Cardiac septum (tissue), 1 donor: Measurements from ENCODE around the gene HHATL. TPM values are rescaled to one million over a fixed set of nuclear protein-coding genes. Genes with fewer than 3 reads are reported as not detected.

Source experiments
- DNase-seq: peaks from one replicate; pipeline ENCODE4 v3.0.0-alpha.2; 2020; ENCODE audit warnings: low spot score
- intact Hi-C: fragments of 100-400 bp; cut with DNase I; formaldehyde crosslinking; loops from one replicate; pipeline ENCODE4 v1.14.0; 2022
- total RNA-seq: library from RNA; stranded (reverse); fragmentation: NEBNext Ultra II Directional; extraction: Animal tissue kit (Norgen Biotek cat#: 25700); gene quantifications from one replicate; pipeline ENCODE4 v1.2.1, GENCODE V29; 2021
- donor health status: DM: no; HTN: no; CAD: no.

Gene HHATL
- total RNA-seq, 1 donor from 2014 or later: 505 TPM

DNA sequence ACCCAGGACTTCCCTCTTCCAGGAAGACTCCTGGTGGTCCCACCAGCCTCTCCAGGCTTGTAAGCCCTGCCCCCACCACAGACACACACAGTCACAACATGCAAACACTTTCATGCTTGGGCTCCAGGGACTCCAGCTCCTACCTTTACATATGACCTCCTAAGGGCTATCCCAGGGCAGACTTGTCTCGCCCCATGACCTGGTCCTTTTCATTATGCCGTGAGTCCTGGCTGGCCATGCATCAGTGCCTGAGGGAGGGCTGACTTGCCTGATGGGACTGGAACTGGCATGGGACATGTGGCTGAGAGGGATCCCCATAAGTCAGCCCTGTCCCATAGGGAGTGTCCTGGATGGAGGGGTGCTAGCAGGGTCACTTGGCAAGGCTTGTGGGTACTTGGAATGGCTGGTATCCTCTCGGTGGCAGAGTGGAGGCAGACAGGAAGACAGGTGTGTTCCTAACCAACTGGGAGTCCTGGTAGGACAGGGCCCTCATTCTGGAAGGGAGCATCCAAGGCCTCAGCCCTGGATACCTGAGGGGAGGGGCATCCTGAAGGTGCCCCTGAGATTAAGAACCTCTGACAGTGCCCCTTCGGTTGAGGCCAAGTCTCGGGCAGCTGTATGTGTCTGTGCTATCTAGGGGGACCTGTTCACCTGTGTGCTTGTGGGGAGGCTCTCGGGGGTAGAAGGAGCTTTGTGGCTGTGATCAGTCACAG lies 540 bp upstream of the HHATL start:
- intact Hi-C loops: loop anchor here (1.0 kb wide), 1 partner anchor 36 kb away; no protein-coding TSS in a partner anchor
- no peak for DNase-seq

DNA sequence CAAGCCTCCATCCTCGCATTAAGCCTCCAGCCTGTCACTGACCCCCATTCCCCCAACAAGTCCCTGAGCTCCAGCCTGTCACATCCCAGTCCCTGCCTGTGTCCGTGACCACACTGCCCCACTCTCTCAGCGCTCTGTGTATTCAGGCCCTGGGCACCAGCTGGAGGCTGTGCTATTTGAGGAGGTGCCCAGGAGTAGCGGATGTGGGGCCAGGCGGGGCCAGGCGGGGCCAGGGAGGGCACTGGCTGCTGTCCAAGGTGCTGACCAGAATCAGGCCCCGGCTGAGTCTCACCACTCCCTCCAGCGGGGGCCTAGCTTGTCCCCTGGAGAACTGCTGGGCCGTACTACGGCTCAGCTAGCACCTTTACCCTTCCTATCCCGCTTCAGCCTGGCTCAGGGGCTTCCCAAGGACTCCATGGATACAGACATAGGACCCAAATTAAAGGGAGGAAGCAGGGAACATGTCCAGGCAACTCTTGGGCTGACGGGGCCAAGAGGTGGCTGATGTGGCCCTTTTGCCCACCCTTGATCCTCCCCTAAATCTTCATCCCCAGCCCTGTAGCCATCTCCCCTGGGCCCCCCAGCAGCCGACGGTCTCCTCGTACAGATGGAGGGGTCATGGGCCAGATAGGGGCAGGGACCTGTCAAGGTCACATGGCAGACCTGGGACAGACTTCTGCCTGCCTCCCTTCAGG lies 1.1 kb downstream of the HHATL start:
- intact Hi-C loops: loop anchor here (1.0 to 2.0 kb wide), 5 partner anchors 17 to 101 kb away; partner anchors contain the start of genes KLHL40 and NKTR
- DNase-seq: peak; percentile 90

DNA sequence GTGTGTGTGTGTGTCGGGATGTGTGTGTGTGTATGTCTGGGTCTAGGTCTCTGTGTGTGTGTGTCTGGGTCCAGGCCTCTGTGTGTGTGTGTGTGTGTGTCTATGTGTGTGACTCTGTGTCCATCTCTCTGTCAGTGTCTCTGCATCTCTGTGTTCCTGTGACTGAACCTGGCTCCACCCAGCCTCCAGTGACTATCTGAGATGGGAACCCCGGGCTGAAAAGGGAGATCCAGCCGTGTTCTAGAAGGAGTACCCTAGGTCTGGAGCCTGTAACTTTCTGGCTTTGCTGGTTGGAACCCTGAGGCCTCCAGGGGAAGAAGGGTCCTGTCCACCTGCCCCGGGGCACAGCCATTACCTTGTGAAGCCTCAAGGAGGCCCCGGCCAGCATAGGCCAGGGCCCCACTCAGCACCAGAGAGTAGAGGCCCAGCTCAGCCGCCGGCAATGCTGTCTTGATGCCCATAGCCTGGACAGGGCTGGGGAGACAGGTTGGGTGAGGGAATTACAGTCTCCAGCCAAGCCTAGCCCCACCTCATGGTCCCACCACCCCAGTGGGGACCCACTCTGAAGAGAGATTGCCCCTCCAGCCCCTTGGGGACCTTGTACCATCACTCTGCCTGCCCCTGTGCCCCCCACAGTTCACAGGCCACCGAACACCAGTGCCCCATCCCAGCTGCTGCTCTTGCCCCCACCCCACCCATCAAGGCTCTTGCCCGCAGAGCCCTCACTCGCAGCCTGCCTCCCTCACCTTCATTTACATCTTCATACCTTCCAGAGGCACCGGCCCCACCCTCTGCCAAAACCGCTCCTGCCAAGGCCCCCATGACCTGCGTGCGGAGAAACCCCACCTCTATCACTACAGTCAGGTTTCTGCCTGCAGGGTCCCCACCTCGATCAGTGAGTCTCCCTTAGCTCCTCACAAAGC lies 2.0 kb downstream of the HHATL start:
- peak; percentile 74 for DNase-seq
- intact Hi-C loops: loop anchor here (1.0 to 2.0 kb wide), 4 partner anchors 16 to 100 kb away; partner anchors contain the start of genes KLHL40 and NKTR

DNA sequence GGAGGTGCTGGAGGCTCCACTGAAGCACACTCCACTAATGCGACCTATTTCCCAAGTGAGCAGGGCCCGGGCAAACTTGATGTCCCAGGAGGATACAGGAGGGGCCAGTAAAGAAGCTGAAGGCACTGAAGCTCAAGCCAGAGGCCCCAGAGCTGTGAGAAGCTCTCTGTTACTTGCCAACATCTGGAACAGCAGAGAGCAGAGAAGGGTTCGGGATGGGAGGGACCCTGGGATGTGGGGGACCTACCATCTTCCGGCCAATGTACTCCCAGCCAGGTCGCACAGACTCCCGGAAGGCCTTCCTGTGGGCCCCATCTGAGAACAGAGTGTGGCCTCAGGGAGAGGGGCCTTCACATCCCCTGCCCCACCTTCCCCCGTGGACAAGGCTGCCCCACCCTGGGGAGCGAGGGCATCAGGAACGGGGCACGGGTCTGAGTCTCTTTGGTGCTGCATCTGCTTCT lies 3.1 kb downstream of the HHATL start:
- DNase-seq: peak; percentile 67
- intact Hi-C loops: no loop called here

DNA sequence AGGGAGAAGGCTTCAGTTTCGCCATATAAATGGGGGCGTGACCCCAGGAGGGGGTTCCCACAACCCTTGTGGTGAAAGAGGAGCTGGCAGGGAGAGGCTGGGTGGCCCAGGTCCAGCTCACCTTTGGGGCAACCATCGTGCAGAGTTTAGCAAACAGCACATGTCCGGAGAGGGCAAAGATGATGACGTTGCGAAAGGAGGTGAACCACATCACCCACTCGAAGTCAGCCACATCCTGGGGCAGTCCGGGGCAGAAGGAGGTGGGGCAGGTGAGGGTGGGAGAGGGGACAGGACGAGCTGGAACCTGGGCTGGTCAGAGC lies 3.7 kb downstream of the HHATL start:
- peak; percentile 54 for DNase-seq

DNA sequence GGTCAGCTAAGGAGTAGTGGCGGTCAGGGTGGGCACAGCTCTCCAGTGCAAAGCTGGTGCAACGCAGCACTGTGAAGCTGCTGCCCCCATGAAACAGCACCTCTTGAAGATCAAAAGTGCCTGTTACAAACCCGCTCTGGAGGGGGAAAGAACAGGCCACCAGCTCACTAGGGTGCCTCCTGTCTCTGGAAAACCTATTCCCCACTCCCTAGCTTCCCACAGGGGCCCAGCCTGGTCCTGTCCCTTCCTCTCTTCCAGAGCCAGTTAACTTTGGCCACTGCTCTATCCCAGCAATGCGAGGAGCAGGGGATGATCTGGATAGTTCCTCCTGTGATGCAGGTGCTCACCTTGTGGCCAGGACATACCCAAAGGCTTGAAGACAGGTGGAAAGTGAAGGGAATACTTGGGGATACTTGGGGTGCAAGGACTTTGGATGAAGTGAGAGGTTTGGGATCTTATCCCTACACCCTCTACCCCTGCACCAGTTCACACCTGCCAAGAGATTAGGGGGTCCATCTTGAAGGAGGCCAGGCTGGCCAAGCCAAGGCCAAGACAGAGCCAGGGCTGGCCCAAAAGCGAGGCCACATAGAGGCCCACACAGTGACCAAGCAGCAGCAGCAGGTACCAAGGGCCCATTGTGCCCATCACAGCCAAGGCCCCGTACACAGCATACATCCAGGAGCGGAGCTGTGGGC lies 4.2 kb downstream of the HHATL start:
- DNase-seq: peak; percentile 19
- intact Hi-C loops: no loop called here

More for the DNA sequence above, 3.7 kb downstream of the HHATL start:
- intact Hi-C loops: no loop called here

DNA sequence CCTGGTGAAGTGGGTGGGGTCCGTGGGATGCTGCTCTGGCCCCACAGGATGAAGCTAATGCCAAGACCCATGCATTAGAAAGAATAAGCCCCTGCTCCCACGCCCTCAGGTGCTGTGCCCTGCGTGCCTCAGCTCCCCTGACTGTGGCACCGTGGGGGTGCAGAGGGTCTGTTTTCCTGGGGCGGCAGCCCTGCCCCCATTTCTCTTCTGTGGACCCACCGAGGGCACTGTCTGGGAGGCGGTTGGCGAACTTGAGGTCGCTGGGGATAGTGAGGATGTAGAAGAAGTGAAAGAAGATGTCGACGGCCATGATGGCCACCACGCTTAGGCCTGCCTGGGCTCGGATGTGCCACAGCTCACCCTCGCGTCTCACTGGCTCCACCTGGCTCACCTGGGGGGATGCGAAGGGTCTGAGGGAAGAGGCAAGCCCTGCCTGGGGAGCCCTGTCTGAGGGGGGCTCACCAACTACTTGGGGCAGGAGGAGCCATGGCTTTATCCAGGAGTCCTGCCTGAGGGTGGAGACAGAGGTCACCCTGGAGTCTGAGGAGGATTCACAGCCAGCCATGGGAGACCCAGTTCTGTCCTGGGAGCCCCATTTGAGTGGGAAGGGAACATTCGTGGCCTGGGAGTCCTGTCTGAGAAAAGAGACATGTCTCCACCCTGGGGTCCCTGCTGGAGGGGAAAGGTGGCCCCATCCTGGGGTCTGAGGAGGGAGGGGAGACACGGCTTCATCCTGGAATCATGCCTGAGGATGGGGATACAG lies 5.1 kb downstream of the HHATL start:
- intact Hi-C loops: no loop called here
- DNase-seq: peak; percentile 35

DNA sequence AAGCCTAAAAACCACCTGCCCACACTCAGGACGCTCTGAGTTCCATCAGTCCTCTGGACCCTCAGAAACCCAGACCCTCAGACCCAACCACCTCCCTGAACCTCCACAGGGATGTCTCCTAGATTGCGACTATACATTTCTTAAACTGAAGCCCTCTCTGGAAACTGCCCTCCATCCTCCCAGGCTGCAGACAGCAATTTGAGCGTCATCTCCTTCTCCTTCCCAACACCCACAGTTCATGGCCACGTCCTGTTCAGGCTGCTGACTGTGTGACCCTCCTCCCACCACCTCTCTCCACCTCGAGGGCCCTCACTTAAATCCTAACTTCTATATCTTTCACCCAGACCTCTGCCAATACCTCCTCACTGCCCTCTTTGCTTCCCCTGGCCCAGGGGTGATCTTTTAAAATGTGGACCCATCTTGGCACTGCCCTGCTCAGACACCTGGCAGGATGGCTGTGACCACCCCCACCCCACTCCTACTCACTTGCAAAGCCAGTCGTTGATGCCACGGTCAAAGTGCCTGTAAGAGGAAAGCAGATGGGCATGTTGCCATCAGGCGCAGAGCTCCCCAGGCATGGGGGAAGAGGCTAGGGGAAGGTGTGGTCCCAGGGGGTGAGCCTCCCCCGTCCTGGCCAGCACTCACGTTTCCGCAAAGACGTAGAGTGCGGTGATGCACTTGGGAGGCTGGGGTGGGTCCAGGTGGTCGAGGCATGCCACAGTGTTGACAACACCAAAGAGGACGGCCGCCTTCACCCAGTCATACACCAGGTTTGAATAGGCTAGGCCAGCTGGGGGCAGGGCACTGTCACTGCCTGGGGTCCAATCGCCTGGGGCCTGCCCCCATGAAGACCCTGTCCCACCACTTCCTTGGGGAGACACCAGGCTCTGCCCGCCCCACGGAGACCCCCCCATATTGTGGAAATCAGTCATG lies 6.0 kb downstream of the HHATL start:
- intact Hi-C loops: no loop called here
- peak; percentile 56 for DNase-seq

DNA sequence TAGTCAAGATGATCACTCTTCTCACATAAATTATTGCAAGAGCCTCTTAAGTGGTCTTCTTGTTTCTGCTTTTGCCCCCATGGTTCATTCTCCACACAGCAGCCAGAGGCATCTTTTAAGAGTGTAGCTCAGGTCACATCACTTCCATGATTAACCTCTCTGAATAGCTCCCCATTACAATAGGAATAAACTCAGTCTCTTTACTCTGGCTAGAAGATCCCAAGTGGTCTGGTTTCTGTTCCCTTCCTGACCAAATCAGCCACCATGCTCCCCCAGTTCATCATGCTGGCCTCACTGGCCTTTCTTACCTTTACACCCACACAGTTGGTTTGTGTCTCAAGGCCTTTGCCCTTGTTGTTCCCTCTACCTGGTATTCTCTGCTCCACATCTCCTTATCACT lies 8.2 kb downstream of the HHATL start:
- intact Hi-C loops: no loop called here
- DNase-seq: peak; percentile 55

DNA sequence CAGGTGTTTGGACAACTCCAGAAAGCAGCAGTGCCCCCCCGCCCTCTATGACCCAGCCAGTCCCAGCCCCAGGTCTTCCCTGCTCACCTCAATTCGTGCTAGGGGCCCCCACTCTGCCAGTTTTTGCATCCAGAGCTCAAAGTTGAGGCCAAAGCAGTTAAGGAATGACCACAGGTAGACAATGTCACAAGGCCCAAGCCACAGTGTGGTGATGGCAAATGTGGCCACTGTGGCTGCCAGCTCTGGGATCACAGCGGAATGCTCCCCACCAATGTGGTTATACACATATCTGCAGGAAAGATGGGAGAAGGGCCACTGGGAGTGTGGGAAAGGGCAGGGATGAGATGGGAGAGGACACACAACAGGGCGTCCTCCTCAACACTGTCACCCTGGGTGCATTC lies 9.1 kb downstream of the HHATL start:
- intact Hi-C loops: no loop called here
- DNase-seq: peak; percentile 54

DNA sequence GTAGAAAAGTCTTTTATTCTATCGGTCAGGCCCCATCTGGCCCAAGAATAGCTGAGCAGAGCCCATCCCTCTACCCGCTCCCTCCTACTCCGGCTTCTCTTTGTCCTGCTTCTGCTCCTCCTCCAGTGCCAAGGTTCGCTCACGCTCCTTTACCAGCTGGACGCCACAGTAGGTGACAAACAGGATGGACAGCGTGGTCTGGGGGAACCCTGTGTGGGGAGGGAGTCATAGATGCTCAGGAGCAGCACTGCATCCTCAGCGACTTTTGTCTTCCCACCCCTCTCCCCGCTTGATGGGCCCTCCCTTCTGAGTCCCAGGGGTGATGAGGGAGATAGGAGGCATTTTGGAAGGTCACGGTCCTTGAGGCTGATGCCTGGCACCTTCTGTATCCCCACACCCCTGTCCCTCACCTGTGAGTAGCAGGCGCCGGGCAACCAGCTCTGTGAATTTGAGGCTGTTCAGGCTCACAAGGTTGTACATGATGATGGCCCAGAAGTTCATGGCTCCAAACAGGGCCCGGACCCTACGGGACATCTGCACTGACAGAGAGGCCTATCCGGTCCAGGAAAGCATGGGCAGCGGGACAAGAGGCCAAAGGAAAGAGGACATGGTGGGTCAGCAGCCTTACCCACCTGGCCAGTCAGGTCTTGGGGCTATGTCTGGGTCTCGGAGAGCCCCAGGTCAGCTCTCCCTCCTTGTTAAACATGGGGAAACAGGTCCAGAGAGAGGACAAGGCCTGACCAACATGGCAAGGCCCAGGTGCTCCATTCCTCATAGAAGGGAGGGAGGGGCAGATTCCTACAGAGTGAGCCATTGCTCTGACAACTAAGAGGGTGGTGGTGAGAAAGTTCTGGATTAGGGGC lies 9.7 kb downstream of the HHATL start:
- intact Hi-C loops: no loop called here
- no peak for DNase-seq

DNA sequence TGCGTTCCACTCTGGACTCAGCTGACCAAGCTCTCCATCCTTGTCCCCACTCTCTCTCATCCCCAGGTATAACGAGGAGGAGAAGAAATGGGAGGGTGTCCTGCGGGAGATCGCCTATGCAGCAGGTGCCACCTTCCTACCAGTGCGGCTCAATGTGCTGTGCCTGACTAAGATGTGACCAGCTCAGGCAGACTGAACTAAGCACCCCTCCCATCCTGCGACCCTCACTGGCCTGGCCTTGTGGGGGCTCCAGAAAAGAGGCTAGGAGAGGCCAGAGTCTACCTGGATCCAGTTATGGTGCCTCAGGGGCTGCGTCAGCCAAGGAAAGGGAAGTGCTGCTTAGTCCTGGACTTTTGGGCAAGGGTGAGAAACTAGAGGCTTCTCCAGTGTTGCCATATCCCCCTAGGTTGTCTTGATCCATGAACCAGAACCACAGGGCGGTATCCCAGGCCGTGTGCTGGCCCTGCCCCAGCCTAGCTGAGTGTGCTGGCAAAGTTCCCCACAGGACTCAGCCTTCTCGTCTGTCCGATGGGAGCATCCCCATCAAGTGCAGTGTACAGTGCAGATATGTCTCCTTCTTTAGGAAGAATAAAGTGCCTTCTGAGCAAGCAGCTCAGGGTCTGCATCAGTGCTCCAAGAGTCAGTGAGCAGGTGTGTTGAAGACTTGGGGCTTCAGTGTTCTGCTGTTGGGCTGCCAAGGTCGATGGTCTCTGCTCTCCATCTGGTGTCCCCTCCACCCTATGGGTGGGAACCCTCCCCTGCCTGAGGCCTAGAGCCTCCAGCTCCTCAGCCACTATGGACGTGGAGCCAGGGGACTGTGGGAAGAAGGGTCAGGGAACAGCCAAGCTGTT lies 10.6 kb downstream of the HHATL start:
- intact Hi-C loops: no loop called here
- peak; percentile 59 for DNase-seq

DNA sequence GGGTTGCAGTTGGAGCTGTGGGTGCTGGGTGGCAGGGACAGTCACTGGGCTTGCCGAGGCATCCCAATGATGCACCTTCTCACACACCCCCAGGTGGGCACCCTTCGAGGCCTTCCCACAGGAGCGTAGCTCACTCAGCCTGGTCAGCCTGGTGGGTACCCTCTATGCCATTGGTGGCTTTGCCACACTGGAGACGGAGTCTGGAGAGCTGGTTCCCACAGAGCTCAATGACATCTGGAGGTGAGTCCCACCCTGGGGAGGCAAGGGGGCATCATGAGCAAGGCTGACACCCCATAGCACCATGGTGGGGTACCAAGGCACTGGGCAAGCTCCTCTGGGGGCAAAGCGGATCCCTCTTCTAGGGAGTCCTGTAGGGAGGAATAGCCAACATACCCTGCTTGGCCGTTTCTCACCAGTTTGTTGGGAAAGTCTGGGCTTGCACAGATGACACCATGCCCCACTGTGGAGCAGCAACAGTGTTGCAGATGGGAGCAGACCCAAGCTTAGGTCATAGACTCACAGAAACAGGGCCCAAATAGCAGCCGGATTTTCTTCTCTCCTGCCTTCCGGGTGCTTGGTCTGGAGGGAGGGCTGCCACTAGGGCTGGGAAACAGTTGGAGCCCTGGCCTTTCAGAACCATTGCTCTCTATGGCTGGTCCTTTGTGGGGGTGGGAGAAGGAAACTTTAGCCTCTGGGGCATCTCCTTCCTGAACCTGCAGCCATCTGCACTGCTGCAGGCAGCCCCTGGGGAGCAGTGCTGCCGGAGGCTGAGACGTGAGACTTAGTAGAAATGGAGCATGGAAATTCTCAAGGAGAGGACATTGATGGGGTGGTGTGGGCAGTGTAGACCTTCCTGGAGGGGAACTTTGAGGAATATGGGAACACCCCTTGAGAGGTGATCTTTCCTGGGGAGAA lies 11.6 kb downstream of the HHATL start:
- DNase-seq: peak; percentile 63
- intact Hi-C loops: no loop called here

DNA sequence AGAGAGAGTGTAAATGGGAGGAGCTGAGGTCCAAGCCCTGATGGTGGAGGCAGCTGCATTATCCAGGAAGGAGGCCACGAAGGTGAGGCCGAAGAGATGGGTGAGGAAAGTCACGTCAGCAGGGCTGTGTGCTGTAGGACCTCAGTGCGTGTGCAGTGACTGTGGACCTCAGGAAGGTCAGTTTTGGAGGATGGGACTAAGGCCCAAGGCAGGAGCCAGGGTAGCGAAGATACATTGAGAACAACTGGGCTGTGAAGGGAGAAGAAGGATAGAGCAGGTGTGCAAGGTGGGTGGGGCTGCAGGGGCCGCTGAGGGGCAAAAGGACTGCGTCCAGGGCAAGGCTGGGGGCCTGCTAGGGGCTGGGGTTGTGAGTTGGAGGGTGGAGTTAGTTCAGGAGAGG lies 12.4 kb downstream of the HHATL start:
- intact Hi-C loops: no loop called here
- DNase-seq: peak; percentile 31
